Activated CD4-positive, alpha-beta memory T cell treated with anti-CD3 and anti-CD28 coated beads for 36 hours (primary cell): ENCODE data around the gene DNAJC6. TPM values are rescaled to one million over a fixed set of nuclear protein-coding genes. Genes with fewer than 3 reads are reported as not detected.

ENCODE experiments used
- CTCF ChIA-PET: fragments of 350-600 bp; sonication (Branson Sonifier 250); formaldehyde crosslinking; loops from one replicate; lab custom pipeline; 2021; ENCODE audit warnings: antibody characterized with exemption, inconsistent platforms; lab: Charles Lee
- POLR2A ChIA-PET: fragments of 350-600 bp; sonication (Branson Sonifier 250); formaldehyde crosslinking; loops from one replicate; lab custom pipeline; 2021; ENCODE audit warnings: antibody characterized with exemption; lab: Charles Lee
- DNase-seq: peaks from one replicate; pipeline ENCODE4 v3.0.0-alpha.2; 2020
- H3K27ac Mint-ChIP-seq: one replicate; pipeline ENCODE4 v1.8.0; 2021; ENCODE audit warnings: mixed read lengths
- H3K27me3 Mint-ChIP-seq: one replicate; pipeline ENCODE4 v1.8.0; 2021; ENCODE audit warnings: mixed read lengths
- H3K36me3 Mint-ChIP-seq: one replicate; pipeline ENCODE4 v1.8.0; 2021; ENCODE audit warnings: mixed read lengths
- H3K4me1 Mint-ChIP-seq: one replicate; pipeline ENCODE4 v1.8.0; 2021; ENCODE audit warnings: low read depth, mixed read lengths
- H3K4me3 Mint-ChIP-seq: one replicate; pipeline ENCODE4 v1.8.0; 2021; ENCODE audit warnings: mild to moderate bottlenecking, mixed read lengths
- H3K9me3 Mint-ChIP-seq: one replicate; pipeline ENCODE4 v1.8.0; 2021; ENCODE audit warnings: mixed read lengths
- intact Hi-C: fragments of 100-400 bp; cut with micrococcal nuclease; formaldehyde crosslinking; loops from one replicate; pipeline ENCODE4 v1.15.1; 2023
- total RNA-seq, 2 experiments: library from RNA; stranded (reverse); gene quantifications; one replicate each; pipeline ENCODE4 v1.2.3, GENCODE V29; 2021

The DNAJC6 gene
- total RNA-seq, 2 experiments from 2014 or later: 3.2 to 3.9 TPM

DNA sequence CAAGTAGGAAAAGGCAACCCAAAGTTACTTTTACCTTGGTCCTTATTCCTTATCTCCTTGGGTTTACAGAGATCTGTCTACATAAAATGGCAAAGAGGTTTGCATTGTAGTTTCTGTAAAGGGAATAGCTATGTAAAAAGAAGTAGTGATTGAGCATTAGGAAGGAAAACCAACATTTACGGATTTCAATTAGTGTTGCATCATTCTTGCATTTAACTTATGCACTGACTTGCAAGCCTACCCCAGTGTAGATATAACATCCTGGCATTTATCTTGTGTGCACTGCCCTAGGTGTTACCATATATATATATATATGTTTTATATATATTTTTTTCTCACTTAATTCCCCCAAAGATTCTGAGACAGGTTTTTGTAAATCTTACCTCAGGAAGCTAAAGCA is 107.4 kb downstream of the DNAJC6 start:
- no peak overlapping the region for H3K4me3 Mint-ChIP-seq
- ChIA-PET CTCF (interaction anchor here (1.5 to 3.9 kb wide), 2 partner anchors 14 to 162 kb away, joined by 5 to 28 read pairs; no protein-coding TSS in a partner anchor), POLR2A (interaction anchor here (0.8 kb wide), 1 partner anchor 19 kb away, joined by 3 read pairs; no protein-coding TSS in a partner anchor)
- no peak for DNase-seq
- no peaks in the 10 kb centered on the region for H3K27me3 Mint-ChIP-seq
- no peaks in the 10 kb centered on the region for H3K9me3 Mint-ChIP-seq
- peaks cover 1% of the 10 kb centered on the region for H3K36me3 Mint-ChIP-seq
- H3K4me1 Mint-ChIP-seq: peaks cover 12% of the 10 kb centered on the region
- no peak overlapping the region for H3K27ac Mint-ChIP-seq
- intact Hi-C loops: no loop called here

DNA sequence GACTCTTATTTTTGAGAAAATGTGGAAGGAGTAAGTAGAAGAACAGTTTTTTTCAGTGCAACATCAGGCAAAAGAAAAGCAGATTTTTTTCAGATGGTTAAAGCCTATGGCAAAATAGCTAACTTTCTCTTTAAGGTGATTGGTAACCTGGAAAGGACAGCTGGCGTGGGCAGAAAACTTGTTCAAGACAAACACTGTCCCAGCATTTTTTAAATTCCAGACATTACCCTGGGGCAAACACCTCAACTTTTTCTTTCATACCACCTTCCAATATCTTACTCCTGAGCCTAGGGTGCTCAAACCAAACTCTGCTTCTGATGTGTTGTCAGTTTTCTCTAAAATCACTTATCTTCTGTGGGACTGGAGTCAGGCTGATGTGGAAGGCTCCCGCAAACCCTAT is 108.4 kb downstream of the DNAJC6 start:
- H3K27me3 Mint-ChIP-seq: no peaks in the 10 kb centered on the region
- no peak overlapping the region for H3K27ac Mint-ChIP-seq
- no peaks in the 10 kb centered on the region for H3K36me3 Mint-ChIP-seq
- no peak for DNase-seq
- no peak overlapping the region for H3K4me3 Mint-ChIP-seq
- H3K4me1 Mint-ChIP-seq: peaks cover 10% of the 10 kb centered on the region
- intact Hi-C loops: no loop called here
- ChIA-PET CTCF (interaction anchor here (1.5 to 3.9 kb wide), 2 partner anchors 13 to 163 kb away, joined by 5 to 28 read pairs; no protein-coding TSS in a partner anchor), POLR2A (no interaction called here)
- H3K9me3 Mint-ChIP-seq: no peaks in the 10 kb centered on the region

DNA sequence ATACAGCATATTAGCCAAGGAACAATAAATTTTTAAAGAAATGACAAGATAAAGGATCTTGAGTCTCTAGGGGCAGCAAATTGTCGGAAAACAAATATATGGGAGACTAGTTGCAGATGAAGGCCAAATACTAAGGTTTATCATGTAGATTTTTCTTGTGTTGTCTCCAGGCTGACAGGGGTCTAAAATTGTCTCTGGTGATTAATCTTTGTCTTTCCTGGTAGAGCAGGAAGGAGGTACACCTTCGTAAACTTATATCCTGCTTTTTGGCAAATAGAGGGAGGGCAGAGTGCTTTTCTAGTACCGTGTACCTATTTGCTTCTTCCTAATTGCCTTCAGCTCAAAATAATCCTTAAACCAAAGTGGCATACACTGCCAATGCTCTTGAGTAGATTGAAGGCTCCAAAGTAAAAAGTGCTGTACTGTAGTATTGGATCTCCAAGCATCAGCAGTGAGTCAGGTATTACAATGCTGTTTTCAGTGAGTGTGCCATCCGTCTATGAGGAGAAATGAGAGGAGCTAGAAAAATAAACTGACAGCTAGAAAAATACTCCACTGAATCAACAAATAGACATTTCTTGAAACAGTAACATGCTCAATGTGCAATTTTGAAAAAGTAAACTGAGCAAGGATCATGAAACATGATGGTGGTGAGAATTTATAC is 109.3 kb downstream of the DNAJC6 start:
- ChIA-PET POLR2A (interaction anchor here (1.5 to 2.2 kb wide), 3 partner anchors 21 to 28 kb away, joined by 4 to 18 read pairs (median 6); no protein-coding TSS in a partner anchor), CTCF (interaction anchor here (2.2 to 3.9 kb wide), 2 partner anchors 12 to 25 kb away, joined by 13 to 28 read pairs; no protein-coding TSS in a partner anchor)
- Mint-ChIP-seq H3K36me3 (no peaks in the 10 kb centered on the region), H3K27me3 (no peaks in the 10 kb centered on the region), H3K4me3 (no peak overlapping the region), H3K4me1 (peaks cover 11% of the 10 kb centered on the region), H3K9me3 (no peaks in the 10 kb centered on the region), H3K27ac (no peak overlapping the region)
- DNase-seq: no peak
- intact Hi-C loops: no loop called here

DNA sequence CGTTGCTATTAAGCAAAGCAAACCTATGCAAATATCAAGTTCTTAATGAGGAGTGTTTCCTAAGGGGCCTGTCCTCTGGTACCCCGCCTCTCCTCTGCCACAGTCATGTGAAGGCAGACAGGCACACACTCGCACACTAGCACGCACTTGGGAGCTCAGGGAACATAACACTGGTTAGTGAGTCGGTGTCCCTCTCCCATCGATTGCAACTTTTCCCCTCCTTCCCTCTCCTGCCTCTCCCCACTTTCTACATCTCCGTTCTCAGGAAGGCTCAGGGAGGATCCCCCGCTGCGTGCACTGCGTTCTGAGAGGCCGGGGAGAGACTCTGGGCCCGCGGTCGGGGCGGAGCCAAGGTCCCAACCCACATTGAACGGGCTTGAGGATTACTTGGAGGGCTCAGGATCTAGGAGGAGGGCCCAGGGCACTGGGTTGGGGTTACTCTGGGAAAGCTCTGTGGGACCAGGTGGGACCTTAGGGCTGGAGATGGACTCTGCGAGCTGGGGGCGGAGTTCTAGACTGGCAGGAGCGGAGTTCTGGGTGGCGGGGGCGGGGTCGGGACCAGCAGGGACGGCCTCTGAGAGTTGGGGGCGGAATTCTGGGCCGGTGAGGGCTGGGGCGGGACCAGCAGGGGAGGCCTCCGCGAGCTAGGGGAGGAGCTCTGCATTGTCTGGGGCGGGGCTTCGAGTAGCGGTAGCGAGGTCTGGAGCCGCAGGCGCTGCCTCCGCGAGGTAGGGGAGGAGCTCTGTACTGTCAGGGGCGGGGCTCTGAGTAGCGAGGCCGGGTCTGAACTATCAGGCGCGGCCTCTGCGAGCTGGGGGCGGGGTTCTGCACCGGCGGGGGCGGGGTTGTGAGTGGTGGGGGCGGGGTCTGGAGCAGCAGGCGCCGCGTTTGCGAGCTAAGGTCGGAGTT is 110.6 kb downstream of the DNAJC6 start:
- no peaks in the 10 kb centered on the region for H3K9me3 Mint-ChIP-seq
- H3K4me3 Mint-ChIP-seq: peak overlapping the region; percentile 90
- DNase-seq: peak; percentile 99
- ChIA-PET CTCF (interaction anchor here (1.0 to 3.9 kb wide), 4 partner anchors 11 to 165 kb away, joined by 3 to 28 read pairs (median 11); no protein-coding TSS in a partner anchor), POLR2A (interaction anchor here (0.8 to 2.2 kb wide), 6 partner anchors 11 to 37 kb away, joined by 3 to 18 read pairs (median 4); no protein-coding TSS in a partner anchor)
- no peaks in the 10 kb centered on the region for H3K27me3 Mint-ChIP-seq
- peaks cover 8% of the 10 kb centered on the region for H3K36me3 Mint-ChIP-seq
- H3K27ac Mint-ChIP-seq: peak overlapping the region; percentile 88
- intact Hi-C loops: loop anchor here (1.0 to 5.0 kb wide), 9 partner anchors 22 to 954 kb away; partner anchors contain the start of gene JAK1
- peaks cover 21% of the 10 kb centered on the region for H3K4me1 Mint-ChIP-seq

DNA sequence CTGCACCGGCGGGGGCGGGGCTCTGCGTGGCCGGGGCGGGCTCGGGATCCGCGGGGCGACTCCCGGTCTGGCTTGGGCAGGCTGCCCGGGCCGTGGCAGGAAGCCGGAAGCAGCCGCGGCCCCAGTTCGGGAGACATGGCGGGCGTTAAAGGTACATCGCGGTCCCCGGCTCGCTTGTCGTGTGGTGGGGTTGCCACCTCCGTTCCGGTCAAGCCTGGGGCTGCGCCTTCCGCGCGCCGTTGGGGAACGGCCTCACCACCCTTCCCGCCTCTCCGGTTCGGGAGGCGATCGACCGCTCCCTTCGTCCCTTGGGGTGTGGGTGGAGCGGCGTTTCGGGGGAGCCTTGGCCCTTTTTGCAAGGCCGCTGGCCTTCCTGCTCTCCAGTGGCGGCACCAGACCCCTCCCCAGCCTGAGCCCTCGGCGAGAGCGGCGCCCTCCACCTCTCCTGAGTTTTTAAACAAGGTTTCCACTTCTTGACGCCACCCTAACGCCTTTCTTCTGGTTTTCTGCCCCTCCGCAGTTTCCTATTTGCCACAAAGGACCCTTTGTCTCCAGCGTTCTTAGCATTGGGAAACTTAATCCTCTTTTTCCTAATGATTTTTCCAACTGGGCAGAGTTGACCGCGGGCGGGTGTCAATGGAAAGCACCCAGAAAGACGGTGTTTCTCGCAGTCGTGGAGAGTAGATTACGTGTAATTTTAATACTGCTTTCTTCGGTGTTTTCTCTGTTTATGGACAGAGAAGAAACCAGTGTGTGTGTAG is 111.4 kb downstream of the DNAJC6 start, which contains the start of the genes LEPR and LEPROT:
Gene LEPR (plus strand): TSS at position 79 of the 761 bp plus-strand sequence. CDS start 144,898 bp downstream, outside the sequence.
Gene LEPROT (plus strand): TSS at position 79 of the 761 bp plus-strand sequence. CDS start 57 bp downstream, at position 136.
- Mint-ChIP-seq H3K9me3 (no peaks in the 10 kb centered on the region), H3K27me3 (no peaks in the 10 kb centered on the region), H3K27ac (peak within 1 kb of the TSS; percentile 88), H3K4me1 (peaks cover 21% of the 10 kb centered on the region), H3K36me3 (peaks cover 14% of the 10 kb centered on the region), H3K4me3 (peak within 1 kb of the TSS; percentile 90)
- no peak for DNase-seq
- ChIA-PET POLR2A (interaction anchor here (0.8 to 2.2 kb wide), 5 partner anchors 12 to 32 kb away, joined by 3 to 18 read pairs (median 4); no protein-coding TSS in a partner anchor), CTCF (interaction anchor here (1.0 to 3.9 kb wide), 5 partner anchors 10 to 166 kb away, joined by 3 to 28 read pairs (median 9); no protein-coding TSS in a partner anchor)
- intact Hi-C loops: loop anchor here (1.0 to 5.0 kb wide), 9 partner anchors 22 to 954 kb away; partner anchors contain the start of gene JAK1

DNA sequence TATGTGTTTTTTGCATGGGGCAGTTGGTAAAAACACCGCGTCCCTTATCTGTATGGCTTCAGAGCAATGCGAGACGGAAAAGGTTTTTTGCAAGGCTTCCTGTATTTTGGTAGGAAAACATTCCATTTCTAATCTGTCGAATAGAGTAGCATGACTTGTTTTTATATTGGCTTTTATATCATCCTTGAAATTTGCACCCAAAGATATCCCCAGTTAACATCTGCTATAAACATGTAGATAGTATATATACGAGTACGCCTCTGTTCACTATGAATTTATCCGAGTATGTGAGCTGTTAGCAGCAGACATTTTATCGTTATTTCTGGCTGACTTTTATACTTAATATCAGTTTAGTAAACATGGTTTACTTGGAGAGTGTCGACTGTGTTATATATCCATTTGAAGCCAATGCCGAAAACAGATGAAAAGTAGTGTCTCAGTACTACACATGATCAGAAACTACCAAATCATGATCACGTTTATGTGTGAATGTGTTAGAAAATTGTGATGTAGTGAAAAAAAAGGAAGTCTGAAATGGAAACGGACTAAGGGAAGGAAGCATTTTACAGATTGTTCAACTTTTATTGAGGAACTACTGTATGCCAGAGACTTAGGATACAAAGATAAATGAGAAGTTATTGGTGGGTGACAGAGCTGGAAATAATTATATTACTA is 112.1 kb downstream of the DNAJC6 start:
- no peak for DNase-seq
- H3K27me3 Mint-ChIP-seq: no peaks in the 10 kb centered on the region
- H3K36me3 Mint-ChIP-seq: peaks cover 21% of the 10 kb centered on the region
- no peak overlapping the region for H3K4me3 Mint-ChIP-seq
- H3K9me3 Mint-ChIP-seq: no peaks in the 10 kb centered on the region
- peaks cover 21% of the 10 kb centered on the region for H3K4me1 Mint-ChIP-seq
- ChIA-PET POLR2A (no interaction called here), CTCF (interaction anchor here (1.7 kb wide), 1 partner anchor 167 kb away, joined by 6 read pairs; no protein-coding TSS in a partner anchor)
- intact Hi-C loops: loop anchor here (2.0 to 5.0 kb wide), 6 partner anchors 353 to 1503 kb away; partner anchors contain the start of genes DNAI4, JAK1 and MIER1
- H3K27ac Mint-ChIP-seq: no peak overlapping the region

DNA sequence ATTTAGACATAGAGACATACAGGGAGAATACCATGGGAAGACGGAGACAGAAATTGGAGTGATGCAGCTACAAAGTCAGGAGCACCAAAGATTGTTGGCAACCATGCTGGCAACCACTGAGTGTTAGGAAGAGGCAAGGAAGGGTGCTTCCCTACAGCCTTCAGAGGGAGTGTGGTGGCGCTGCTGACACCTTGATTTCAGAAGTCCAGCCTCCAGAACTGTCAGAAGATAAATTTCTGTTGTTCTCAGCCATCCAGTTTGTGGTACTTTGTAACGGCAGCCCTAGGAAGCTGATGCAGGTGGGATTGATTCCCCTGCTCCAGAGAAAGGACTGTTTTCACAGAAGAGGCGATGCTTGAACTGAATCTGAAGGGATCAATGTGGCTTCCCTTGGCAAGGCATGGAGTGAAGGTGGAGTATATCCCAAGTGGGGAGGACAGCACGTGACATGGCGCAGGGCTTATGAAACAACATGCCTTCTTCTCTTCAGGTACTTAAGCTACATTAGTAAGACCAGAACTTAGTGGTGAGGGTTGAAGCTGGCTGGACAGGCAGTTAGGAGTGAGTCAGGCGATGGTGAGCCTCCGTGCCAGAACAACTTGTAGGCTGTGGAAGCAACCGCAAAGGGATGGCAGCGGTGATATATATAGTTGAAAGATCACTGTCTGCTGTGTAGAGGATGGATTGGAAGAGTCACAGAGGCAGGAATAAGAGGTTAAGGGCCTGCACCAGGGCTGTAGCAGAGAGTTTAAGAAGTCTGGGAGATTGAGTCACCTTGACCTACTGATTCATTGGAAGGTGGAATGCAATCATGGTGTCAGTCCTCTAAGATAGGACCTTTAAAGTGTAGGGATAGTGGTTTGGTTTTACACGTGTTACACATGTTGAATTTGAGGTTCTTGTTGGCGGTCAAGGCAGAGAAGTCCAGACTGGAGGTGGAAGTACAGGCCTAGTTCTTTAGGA is 113.2 kb downstream of the DNAJC6 start:
- Mint-ChIP-seq H3K4me3 (no peak overlapping the region), H3K36me3 (peaks cover 22% of the 10 kb centered on the region), H3K9me3 (no peaks in the 10 kb centered on the region), H3K27me3 (no peaks in the 10 kb centered on the region), H3K27ac (no peak overlapping the region), H3K4me1 (peaks cover 21% of the 10 kb centered on the region)
- POLR2A ChIA-PET: interaction anchor here (1.6 kb wide), 1 partner anchor 29 kb away, joined by 10 read pairs; no protein-coding TSS in a partner anchor
- intact Hi-C loops: loop anchor here (2.0 to 5.0 kb wide), 4 partner anchors 500 to 1502 kb away; partner anchors contain the start of genes DNAI4 and MIER1
- CTCF ChIA-PET: interaction anchor here (1.7 kb wide), 1 partner anchor 168 kb away, joined by 6 read pairs; no protein-coding TSS in a partner anchor
- peak; percentile 10 for DNase-seq

DNA sequence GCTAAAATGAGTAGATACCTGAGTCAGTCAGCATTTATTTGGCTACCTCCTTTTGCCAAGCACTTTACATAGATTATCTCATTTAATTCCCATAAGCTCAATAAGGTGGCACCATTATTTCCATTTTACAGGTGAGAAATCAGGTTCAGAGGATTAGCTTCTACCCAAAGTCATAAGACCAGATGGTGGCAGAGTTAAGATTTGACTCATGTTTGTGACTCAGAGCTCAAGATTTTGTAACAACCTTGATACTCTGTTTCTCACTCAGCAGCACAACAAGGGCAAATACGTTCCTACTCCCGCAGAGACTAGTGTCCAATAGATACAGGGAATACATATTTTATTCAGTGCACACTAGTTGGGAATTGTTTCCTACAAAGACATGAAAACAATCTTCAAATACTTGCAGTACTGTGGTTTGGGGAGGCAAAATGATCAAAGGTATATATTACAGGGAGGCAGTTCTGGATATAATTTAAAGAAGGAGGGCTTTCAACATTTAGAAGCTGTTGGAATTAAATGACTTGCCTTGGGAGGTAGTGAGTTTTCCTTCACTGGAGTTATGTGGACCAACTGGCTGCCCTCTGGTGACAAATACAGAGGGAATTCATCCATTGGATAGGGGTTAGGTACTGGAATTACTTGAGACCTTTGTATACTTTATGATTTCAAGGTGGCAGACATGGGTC is 114.7 kb downstream of the DNAJC6 start:
- H3K4me3 Mint-ChIP-seq: no peak overlapping the region

DNA sequence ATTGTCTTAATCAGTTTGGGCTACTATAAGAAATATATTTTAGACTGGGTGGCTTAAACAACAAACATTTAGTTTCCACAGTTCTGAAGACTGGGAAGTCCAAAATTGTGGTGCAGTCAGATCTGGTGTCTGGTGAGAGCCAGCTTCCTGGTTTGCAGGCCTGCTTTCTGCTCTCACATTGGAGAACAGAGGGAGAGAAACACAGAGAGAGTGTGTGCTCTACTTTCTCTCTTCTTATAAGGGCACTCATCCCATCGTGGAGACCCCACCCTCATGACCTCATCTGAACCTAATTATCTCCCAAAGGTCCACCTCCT is 115.2 kb downstream of the DNAJC6 start:
- no peak for DNase-seq
- intact Hi-C loops: loop anchor here (1.0 to 5.0 kb wide), 6 partner anchors 31 to 928 kb away; partner anchors contain the start of gene AK4
- ChIA-PET CTCF (interaction anchor here (0.6 to 1.3 kb wide), 2 partner anchors 172 to 263 kb away, joined by 3 to 4 read pairs; no protein-coding TSS in a partner anchor), POLR2A (interaction anchor here (1.1 kb wide), 1 partner anchor 170 kb away, joined by 4 read pairs; no protein-coding TSS in a partner anchor)
- Mint-ChIP-seq H3K4me1 (peaks cover 16% of the 10 kb centered on the region), H3K36me3 (peaks cover 25% of the 10 kb centered on the region), H3K4me3 (no peak overlapping the region), H3K27me3 (no peaks in the 10 kb centered on the region), H3K27ac (no peak overlapping the region), H3K9me3 (no peaks in the 10 kb centered on the region)

More for the DNA sequence above, 114.7 kb downstream of the DNAJC6 start:
- H3K4me1 Mint-ChIP-seq: peaks cover 20% of the 10 kb centered on the region
- no peaks in the 10 kb centered on the region for H3K9me3 Mint-ChIP-seq
- peak; percentile 11 for DNase-seq
- intact Hi-C loops: loop anchor here (1.0 to 5.0 kb wide), 7 partner anchors 31 to 1501 kb away; partner anchors contain the start of genes AK4, DNAI4 and MIER1
- POLR2A ChIA-PET: interaction anchor here (1.1 to 1.6 kb wide), 2 partner anchors 30 to 170 kb away, joined by 4 to 10 read pairs; no protein-coding TSS in a partner anchor
- H3K27ac Mint-ChIP-seq: peak overlapping the region; percentile 34
- H3K36me3 Mint-ChIP-seq: peaks cover 25% of the 10 kb centered on the region
- CTCF ChIA-PET: interaction anchor here (0.6 to 0.7 kb wide), 2 partner anchors 171 to 175 kb away, joined by 3 to 4 read pairs; no protein-coding TSS in a partner anchor
- H3K27me3 Mint-ChIP-seq: no peaks in the 10 kb centered on the region
